SK-N-SH (cell line): ENCODE measurements around the gene SRD5A3. TPM values are rescaled to one million over a fixed set of nuclear protein-coding genes. Genes with fewer than 3 reads are reported as not detected.

Source experiments
- CTCF ChIA-PET: fragments of 300-600, 350-600 bp; formaldehyde crosslinking; extraction: SDS; loops from one replicate; lab custom pipeline; 2021; lab: Yijun Ruan, JAX
- POLR2A ChIA-PET: fragments of 350-600 bp; sonication (Branson Sonifier 250); formaldehyde crosslinking; extraction: SDS; loops from one replicate; lab custom pipeline; 2020; ENCODE audit warnings: antibody characterized with exemption, inconsistent platforms; lab: Yijun Ruan, JAX
- DNase-seq: peaks from one replicate; pipeline ENCODE4 v3.0.0; 2012
- H2AFZ ChIP-seq: fragments of 200-600 bp; sonication (generic); 2 replicates; pipeline ENCODE4 v1.8.1; 2016; ENCODE audit warnings: antibody characterized with exemption, mild to moderate bottlenecking, low read depth
- H3F3A ChIP-seq: fragments of 200-600 bp; sonication (generic); replicated peaks from 2 replicates; pipeline ENCODE3; 2016; ENCODE audit warnings: antibody characterized with exemption, mild to moderate bottlenecking; ENCODE audit not compliant: insufficient read depth
- H3K27ac ChIP-seq, 2 experiments: fragments of 200-500 bp in 1 of 2; fragments of 200-600 bp in 1 of 2; sonication (Bioruptor generic) in 1 of 2; sonication (generic), shearing (Covaris generic) in 1 of 2; 2 replicates each; pipeline versions ENCODE4 v1.5.1 to v1.6.1; 2014 to 2016; ENCODE audit warnings: low read depth in 2 of 2, inconsistent platforms in 1 of 2, low read length in 1 of 2, mild to moderate bottlenecking in 1 of 2, mixed read lengths in 1 of 2
- H3K27me3 ChIP-seq: fragments of 200-600 bp; sonication (generic), shearing (Covaris generic); 2 replicates; pipeline ENCODE4 v1.6.1; 2016; ENCODE audit warnings: mixed run types; ENCODE audit not compliant: insufficient read depth
- H3K36me3 ChIP-seq, 2 experiments: fragments of 200-500 bp in 1 of 2; fragments of 200-600 bp in 1 of 2; sonication (Bioruptor generic) in 1 of 2; sonication (generic) in 1 of 2; replicated peaks in 1 of 2; 2 replicates each; pipeline versions ENCODE3 to v1.5.1; 2014 to 2016; ENCODE audit warnings: low read length in 1 of 2, mild to moderate bottlenecking in 1 of 2; ENCODE audit not compliant: insufficient read depth in 2 of 2, control insufficient read depth in 1 of 2
- H3K4me1 ChIP-seq, 2 experiments: fragments of 200-500 bp in 1 of 2; fragments of 200-600 bp in 1 of 2; sonication (Bioruptor generic) in 1 of 2; sonication (generic), shearing (Covaris generic) in 1 of 2; 2 replicates each; pipeline versions ENCODE4 v1.5.1 to v1.6.1; 2014 to 2016; ENCODE audit warnings: low read depth in 1 of 2, low read length in 1 of 2, mixed run types in 1 of 2; ENCODE audit not compliant: insufficient read depth in 2 of 2, control insufficient read depth in 1 of 2
- H3K4me2 ChIP-seq: fragments of 200-600 bp; sonication (generic), shearing (Covaris generic); 2 replicates; pipeline ENCODE4 v1.6.1; 2017; ENCODE audit warnings: mixed run types
- H3K4me3 ChIP-seq, 2 experiments: fragments of 200-500 bp in 1 of 2; fragments of 200-600 bp in 1 of 2; sonication (Bioruptor generic) in 1 of 2; sonication (generic), shearing (Covaris generic) in 1 of 2; 2 replicates each; pipeline versions ENCODE4 v1.5.1 to v1.8.1; 2014 to 2016; ENCODE audit warnings: low read depth in 2 of 2, inconsistent platforms in 1 of 2, low read length in 1 of 2, mild to moderate bottlenecking in 1 of 2, mixed read lengths in 1 of 2, moderate library complexity in 1 of 2
- H3K79me2 ChIP-seq: fragments of 200-600 bp; sonication (generic); 2 replicates; pipeline ENCODE4 v1.8.1; 2017; ENCODE audit warnings: mild to moderate bottlenecking; ENCODE audit not compliant: insufficient read depth
- H3K9ac ChIP-seq: fragments of 200-600 bp; sonication (generic); 2 replicates; pipeline ENCODE4 v1.6.1; 2017; ENCODE audit warnings: mixed run types
- H3K9me2 ChIP-seq: fragments of 200-600 bp; sonication (generic); 2 replicates; pipeline ENCODE4 v1.6.1; 2017; ENCODE audit warnings: mixed run types
- H3K9me3 ChIP-seq: fragments of 200-600 bp; sonication (generic); 2 replicates; pipeline ENCODE4 v1.6.1; 2017; ENCODE audit warnings: mixed run types, mild to moderate bottlenecking, moderate library complexity
- H4K20me1 ChIP-seq: fragments of 200-600 bp; sonication (generic); 2 replicates; pipeline ENCODE4 v1.6.1; 2017; ENCODE audit warnings: mild to moderate bottlenecking, mixed run types; ENCODE audit not compliant: insufficient read depth
- CHD2 ChIP-seq: fragments of 150-350 bp; IDR thresholded peaks from 2 replicates; pipeline ENCODE4 v1.6.1; 2018; ENCODE audit warnings: low read length; ENCODE audit not compliant: partially characterized antibody
- FOSL2 ChIP-seq: IDR thresholded peaks from 2 replicates; pipeline ENCODE4 v1.4.0; 2012; ENCODE audit warnings: low read depth, mild to moderate bottlenecking, moderate library complexity, borderline replicate concordance
- GABPA ChIP-seq: IDR thresholded peaks from 2 replicates; pipeline ENCODE4 v1.4.0; 2012; ENCODE audit warnings: low read depth, mild to moderate bottlenecking
- GATA2 ChIP-seq: sonication (generic); formaldehyde crosslinking; IDR thresholded peaks from 2 replicates; pipeline ENCODE4 v1.5.0; 2020; ENCODE audit warnings: mild to moderate bottlenecking, missing genetic modification reagents
- MEF2A ChIP-seq: IDR thresholded peaks from 2 replicates; pipeline ENCODE4 v1.4.0; 2012; ENCODE audit warnings: low read depth, borderline replicate concordance
- MXI1 ChIP-seq: IDR thresholded peaks from 2 replicates; pipeline ENCODE4 v1.6.1; 2012; ENCODE audit warnings: mild to moderate bottlenecking, low read depth, low read length, improper control_type of control experiment
- NRF1 ChIP-seq: IDR thresholded peaks from 2 replicates; pipeline ENCODE4 v1.6.1; 2012; ENCODE audit warnings: low read depth, mild to moderate bottlenecking, low read length
- POLR2AphosphoS5 ChIP-seq: IDR thresholded peaks from 2 replicates; pipeline ENCODE4 v1.6.1; 2012; ENCODE audit warnings: low read depth, low read length
- RAD21 ChIP-seq: IDR thresholded peaks from 2 replicates; pipeline ENCODE4 v1.6.1; 2012; ENCODE audit warnings: mild to moderate bottlenecking, low read length
- SIN3A ChIP-seq: IDR thresholded peaks from 2 replicates; pipeline ENCODE4 v1.6.1; 2012; ENCODE audit warnings: low read depth, mild to moderate bottlenecking, low read length, moderate library complexity, borderline replicate concordance
- SMC3 ChIP-seq: IDR thresholded peaks from 2 replicates; pipeline ENCODE4 v1.6.1; 2012; ENCODE audit warnings: low read depth, low read length, improper control_type of control experiment
- TAF1 ChIP-seq: IDR thresholded peaks from 2 replicates; pipeline ENCODE4 v1.6.1; 2012; ENCODE audit warnings: low read depth, mild to moderate bottlenecking, low read length, moderate library complexity, borderline replicate concordance
- TEAD4 ChIP-seq: IDR thresholded peaks from 2 replicates; pipeline ENCODE4 v1.4.0; 2012; ENCODE audit warnings: mild to moderate bottlenecking, borderline replicate concordance; ENCODE audit not compliant: insufficient read depth
- YY1 ChIP-seq: IDR thresholded peaks from 2 replicates; pipeline ENCODE4 v1.4.0; 2012; ENCODE audit warnings: low read depth, mild to moderate bottlenecking
- WGBS: methylation state at CpG from one replicate; pipeline ENCODE4 v1.1.6; 2017; ENCODE audit warnings: low lambda C conversion rate; 5-methylcytosine and 5-hydroxymethylcytosine counted together
- polyA plus RNA-seq, 3 experiments: library from polyadenylated mRNA; depleted of rRNA; stranded (reverse); fragments of >200 nt; gene quantifications; 2 replicates each; pipeline ENCODE4 v1.2.3, GENCODE V29; 2012
- TF ChIP-seq, protein P1 (sequence below): fragments of 200-600 bp; sonication (generic); IDR thresholded peaks from 2 replicates; pipeline ENCODE4 v1.6.1; 2017; ENCODE audit warnings: antibody characterized with exemption, mild to moderate bottlenecking, moderate library complexity
- TF ChIP-seq, protein P2 (sequence below): IDR thresholded peaks from 2 replicates; pipeline ENCODE4 v1.4.0; 2012; ENCODE audit warnings: low read depth
- TF ChIP-seq, protein P3 (sequence below): IDR thresholded peaks from 2 replicates; pipeline ENCODE4 v1.4.0; 2012; ENCODE audit warnings: low read depth, borderline replicate concordance

Gene SRD5A3
- polyA plus RNA-seq, 1 of the 3 experiments (the other 2 are of a cell fraction): 5.1 TPM

DNA sequence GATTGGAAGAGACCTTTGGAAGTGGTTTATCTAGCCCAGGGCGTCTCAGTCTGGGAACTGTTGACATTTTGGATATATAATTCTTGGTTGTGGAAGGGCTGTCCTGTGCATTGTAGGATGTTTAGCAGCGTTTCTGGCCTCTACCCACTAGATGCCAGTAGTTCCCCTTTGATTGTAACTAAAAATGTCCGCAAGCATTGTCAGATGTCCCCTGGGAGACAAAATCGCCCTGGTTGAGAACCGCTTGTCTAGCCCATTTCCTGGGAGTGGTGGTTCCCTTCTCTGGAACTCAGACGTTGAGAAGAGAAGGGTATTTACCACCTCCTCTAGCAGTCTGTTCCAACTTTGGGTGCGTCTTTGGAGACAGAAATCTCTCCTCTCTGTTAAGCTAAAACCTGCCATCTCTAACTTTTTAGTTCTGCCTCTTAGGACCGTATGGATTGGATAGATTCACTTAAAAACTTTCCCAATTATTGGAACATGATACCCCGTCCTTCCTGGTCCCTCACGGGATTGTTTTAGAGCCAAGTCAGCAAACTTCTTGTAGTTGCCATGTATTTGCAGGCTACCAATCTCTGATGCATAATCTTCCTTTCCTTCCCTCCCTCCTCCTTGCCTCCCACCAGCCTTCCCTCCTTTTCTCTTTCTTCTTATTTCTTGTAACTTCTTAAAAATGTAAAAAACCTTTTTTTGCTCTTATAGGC, 63.6 kb downstream of the SRD5A3 start:
- ChIA-PET POLR2A (no interaction called here), CTCF (interaction anchor here (1.0 to 3.7 kb wide), 4 partner anchors 8 to 455 kb away, joined by 3 to 16 read pairs (median 5); partner anchors contain the start of gene SRD5A3)
- no peaks in the 10 kb centered on the region for H3K9me2 ChIP-seq
- H3K36me3 ChIP-seq: peaks cover 46 to 58% of the 10 kb centered on the region in 2 experiments
- DNase-seq: no peak
- H3K4me3 ChIP-seq: no peak overlapping the region
- TF ChIP-seq RAD21 (peak; percentile 48), CHD2 (no peak), GATA2 (CRISPR knock-in tag) (no peak), SMC3 (peak; percentile 8; the same call in 1 of the 2 replicates)
- TF ChIP-seq, protein P1, sequence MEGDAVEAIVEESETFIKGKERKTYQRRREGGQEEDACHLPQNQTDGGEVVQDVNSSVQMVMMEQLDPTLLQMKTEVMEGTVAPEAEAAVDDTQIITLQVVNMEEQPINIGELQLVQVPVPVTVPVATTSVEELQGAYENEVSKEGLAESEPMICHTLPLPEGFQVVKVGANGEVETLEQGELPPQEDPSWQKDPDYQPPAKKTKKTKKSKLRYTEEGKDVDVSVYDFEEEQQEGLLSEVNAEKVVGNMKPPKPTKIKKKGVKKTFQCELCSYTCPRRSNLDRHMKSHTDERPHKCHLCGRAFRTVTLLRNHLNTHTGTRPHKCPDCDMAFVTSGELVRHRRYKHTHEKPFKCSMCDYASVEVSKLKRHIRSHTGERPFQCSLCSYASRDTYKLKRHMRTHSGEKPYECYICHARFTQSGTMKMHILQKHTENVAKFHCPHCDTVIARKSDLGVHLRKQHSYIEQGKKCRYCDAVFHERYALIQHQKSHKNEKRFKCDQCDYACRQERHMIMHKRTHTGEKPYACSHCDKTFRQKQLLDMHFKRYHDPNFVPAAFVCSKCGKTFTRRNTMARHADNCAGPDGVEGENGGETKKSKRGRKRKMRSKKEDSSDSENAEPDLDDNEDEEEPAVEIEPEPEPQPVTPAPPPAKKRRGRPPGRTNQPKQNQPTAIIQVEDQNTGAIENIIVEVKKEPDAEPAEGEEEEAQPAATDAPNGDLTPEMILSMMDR: peak; percentile 31; the same call in 1 of the 2 replicates
- H3K4me2 ChIP-seq: no peak overlapping the region
- peaks cover 92% of the 10 kb centered on the region for H4K20me1 ChIP-seq
- H3K27me3 ChIP-seq: no peaks in the 10 kb centered on the region
- H3K9ac ChIP-seq: no peak overlapping the region
- no peaks in the 10 kb centered on the region; a peak in 2 of 4 replicates for H3K4me1 ChIP-seq
- H3F3A ChIP-seq: peaks cover 6% of the 10 kb centered on the region
- 90% methylated on average over 10 of the region's 10 CpGs for WGBS
- H3K27ac ChIP-seq: no peak overlapping the region; a peak in 1 of 4 replicates
- H3K79me2 ChIP-seq: peaks cover 100% of the 10 kb centered on the region
- H2AFZ ChIP-seq: no peak overlapping the region
- H3K9me3 ChIP-seq: no peaks in the 10 kb centered on the region

DNA sequence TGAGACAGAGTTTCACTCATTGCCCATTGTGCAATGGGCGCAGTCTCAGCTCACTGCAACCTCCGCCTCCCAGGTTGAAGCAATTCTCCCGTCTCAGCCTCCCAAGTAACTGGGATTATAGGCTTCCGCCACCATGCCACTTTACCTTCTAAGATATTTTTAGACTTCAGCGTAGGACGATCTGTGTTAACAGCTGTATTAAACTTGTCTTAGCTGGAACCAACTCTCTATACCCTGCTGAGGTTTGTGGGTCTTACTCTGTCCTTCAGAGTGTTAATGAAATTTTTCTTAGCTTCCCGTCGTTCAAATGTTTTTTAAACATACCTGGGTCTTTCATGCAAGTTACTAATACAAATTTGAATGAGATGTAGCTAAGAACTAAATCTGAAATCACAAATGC, 64.4 kb downstream of the SRD5A3 start:
- no peak overlapping the region for H2AFZ ChIP-seq
- no peaks in the 10 kb centered on the region for H3K27me3 ChIP-seq
- H3K9me2 ChIP-seq: no peaks in the 10 kb centered on the region
- WGBS: 94% methylated on average over 8 of the region's 8 CpGs
- no peak overlapping the region for H3K4me2 ChIP-seq
- TF ChIP-seq FOSL2 (no peak), MXI1 (no peak), MEF2A (no peak), GABPA (no peak), YY1 (no peak), SMC3 (no peak), POLR2AphosphoS5 (no peak), TEAD4 (no peak), SIN3A (no peak), TAF1 (no peak), NRF1 (no peak), RAD21 (no peak)
- TF ChIP-seq, protein P2, sequence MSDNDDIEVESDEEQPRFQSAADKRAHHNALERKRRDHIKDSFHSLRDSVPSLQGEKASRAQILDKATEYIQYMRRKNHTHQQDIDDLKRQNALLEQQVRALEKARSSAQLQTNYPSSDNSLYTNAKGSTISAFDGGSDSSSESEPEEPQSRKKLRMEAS: no peak
- TF ChIP-seq, protein P3, sequence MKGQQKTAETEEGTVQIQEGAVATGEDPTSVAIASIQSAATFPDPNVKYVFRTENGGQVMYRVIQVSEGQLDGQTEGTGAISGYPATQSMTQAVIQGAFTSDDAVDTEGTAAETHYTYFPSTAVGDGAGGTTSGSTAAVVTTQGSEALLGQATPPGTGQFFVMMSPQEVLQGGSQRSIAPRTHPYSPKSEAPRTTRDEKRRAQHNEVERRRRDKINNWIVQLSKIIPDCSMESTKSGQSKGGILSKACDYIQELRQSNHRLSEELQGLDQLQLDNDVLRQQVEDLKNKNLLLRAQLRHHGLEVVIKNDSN: no peak
- CTCF ChIA-PET: interaction anchor here (1.0 to 3.7 kb wide), 3 partner anchors 58 to 454 kb away, joined by 3 to 16 read pairs (median 3); partner anchors contain the start of gene SRD5A3
- DNase-seq: no peak
- no peaks in the 10 kb centered on the region; a peak in 2 of 4 replicates for H3K4me1 ChIP-seq
- POLR2A ChIA-PET: no interaction called here
- peaks cover 92% of the 10 kb centered on the region for H4K20me1 ChIP-seq
- no peaks in the 10 kb centered on the region for H3K9me3 ChIP-seq
- peaks cover 44 to 58% of the 10 kb centered on the region in 2 experiments for H3K36me3 ChIP-seq
- H3K27ac ChIP-seq: no peak overlapping the region
- no peak overlapping the region for H3K4me3 ChIP-seq
- H3F3A ChIP-seq: peaks cover 6% of the 10 kb centered on the region
- peaks cover 100% of the 10 kb centered on the region for H3K79me2 ChIP-seq
- H3K9ac ChIP-seq: no peak overlapping the region
